ENCODE measurements around the gene TUBA1C. TPM values are rescaled to one million over a fixed set of nuclear protein-coding genes. Genes with fewer than 3 reads are reported as not detected.

TUBA1C gene
- total RNA-seq, 1 experiment from 2014 or later = 540 TPM

DNA sequence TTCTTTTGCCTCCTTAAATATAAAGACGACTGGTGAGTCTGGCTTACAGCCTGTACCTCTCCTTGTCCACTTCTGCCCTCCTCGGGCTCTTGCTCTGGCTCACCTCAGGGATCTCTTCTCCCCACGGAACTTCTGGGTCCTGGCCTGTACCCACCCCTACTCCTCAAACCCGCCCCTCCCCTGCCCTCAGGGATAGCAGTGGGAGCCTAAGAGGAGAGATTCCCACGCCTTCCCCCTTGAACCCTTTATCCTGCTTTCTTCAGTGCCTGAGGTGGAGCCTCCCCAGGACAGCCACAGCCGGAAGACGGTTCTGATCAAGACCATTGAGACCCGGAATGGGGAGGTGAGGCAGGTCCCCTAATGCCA lies 32.8 kb downstream of the TUBA1C start:
- H3K36me3 Mint-ChIP-seq = no peaks in the 10 kb centered on the region
- H3K4me1 Mint-ChIP-seq = peaks cover 26% of the 10 kb centered on the region
- ChIA-PET POLR2A (interaction anchor here (0.9 to 1.5 kb wide), 5 partner anchors 21 to 50 kb away, joined by 3 to 4 read pairs (median 3); partner anchors contain the start of gene TROAP), CTCF (interaction anchor here (0.6 to 11.7 kb wide), 44 partner anchors 12 to 443 kb away, joined by 3 to 264 read pairs (median 4); partner anchors contain the start of genes C1QL4, DNAJC22, SPATS2 and TMBIM6)
- H3K4me3 Mint-ChIP-seq = peak overlapping the region; percentile 62
- ATAC-seq (no peak), DNase-seq (ENCODE audit: low spot score) (no peak)
- no peaks in the 10 kb centered on the region for H3K9me3 Mint-ChIP-seq
- H3K27ac Mint-ChIP-seq = no peak overlapping the region
- peaks cover 87% of the 10 kb centered on the region for H3K27me3 Mint-ChIP-seq (ENCODE audit: low read depth)
- TF ChIP-seq, protein P1, sequence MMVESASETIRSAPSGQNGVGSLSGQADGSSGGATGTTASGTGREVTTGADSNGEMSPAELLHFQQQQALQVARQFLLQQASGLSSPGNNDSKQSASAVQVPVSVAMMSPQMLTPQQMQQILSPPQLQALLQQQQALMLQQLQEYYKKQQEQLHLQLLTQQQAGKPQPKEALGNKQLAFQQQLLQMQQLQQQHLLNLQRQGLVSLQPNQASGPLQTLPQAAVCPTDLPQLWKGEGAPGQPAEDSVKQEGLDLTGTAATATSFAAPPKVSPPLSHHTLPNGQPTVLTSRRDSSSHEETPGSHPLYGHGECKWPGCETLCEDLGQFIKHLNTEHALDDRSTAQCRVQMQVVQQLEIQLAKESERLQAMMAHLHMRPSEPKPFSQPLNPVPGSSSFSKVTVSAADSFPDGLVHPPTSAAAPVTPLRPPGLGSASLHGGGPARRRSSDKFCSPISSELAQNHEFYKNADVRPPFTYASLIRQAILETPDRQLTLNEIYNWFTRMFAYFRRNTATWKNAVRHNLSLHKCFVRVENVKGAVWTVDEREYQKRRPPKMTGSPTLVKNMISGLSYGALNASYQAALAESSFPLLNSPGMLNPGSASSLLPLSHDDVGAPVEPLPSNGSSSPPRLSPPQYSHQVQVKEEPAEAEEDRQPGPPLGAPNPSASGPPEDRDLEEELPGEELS (CRISPR knock-in tag; IDR thresholded peaks at IDR 0.05) = no peak
- no peak for TF ChIP-seq HMGA2 (CRISPR knock-in tag; IDR thresholded peaks at IDR 0.05)

DNA sequence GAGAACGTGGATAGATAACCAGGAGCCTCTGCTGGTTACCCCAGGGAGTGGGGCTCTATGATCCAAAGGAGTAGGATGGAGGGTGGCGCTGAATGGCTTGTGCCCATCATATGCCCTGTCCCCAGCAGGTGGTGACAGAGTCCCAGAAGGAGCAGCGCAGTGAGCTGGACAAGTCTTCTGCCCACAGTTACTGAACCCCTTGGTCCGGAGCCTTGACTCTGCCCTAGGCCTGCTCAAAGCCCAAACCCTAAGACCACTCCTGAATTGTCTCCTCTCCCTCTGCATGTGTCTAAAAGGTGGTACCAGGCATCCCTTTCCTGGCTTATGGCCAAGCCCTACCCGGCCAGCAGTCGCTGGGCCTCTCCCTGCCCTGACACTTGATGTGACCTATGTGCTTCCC lies 33.3 kb downstream of the TUBA1C start:
- Mint-ChIP-seq H3K4me3 (peak overlapping the region; percentile 62; the same call in 1 of the 2 replicates), H3K9me3 (no peaks in the 10 kb centered on the region), H3K4me1 (peaks cover 22% of the 10 kb centered on the region), H3K36me3 (no peaks in the 10 kb centered on the region), H3K27ac (no peak overlapping the region), H3K27me3 (ENCODE audit: low read depth) (peaks cover 87% of the 10 kb centered on the region)
- no peak for TF ChIP-seq IRF1 (CRISPR knock-in tag; IDR thresholded peaks at IDR 0.05)
- TF ChIP-seq FOXJ3 (CRISPR knock-in tag; IDR thresholded peaks at IDR 0.05; ENCODE audit: borderline replicate concordance) = no peak
- no peak for TF ChIP-seq STAT6 (CRISPR knock-in tag; conservative IDR thresholded peaks at IDR 0.05; ENCODE audit: low read depth)
- TF ChIP-seq FOXP1 (CRISPR knock-in tag; IDR thresholded peaks at IDR 0.05; ENCODE audit: borderline replicate concordance) = no peak
- TF ChIP-seq GABPB1 (CRISPR knock-in tag; IDR thresholded peaks at IDR 0.05) = no peak
- TF ChIP-seq, protein P2, sequence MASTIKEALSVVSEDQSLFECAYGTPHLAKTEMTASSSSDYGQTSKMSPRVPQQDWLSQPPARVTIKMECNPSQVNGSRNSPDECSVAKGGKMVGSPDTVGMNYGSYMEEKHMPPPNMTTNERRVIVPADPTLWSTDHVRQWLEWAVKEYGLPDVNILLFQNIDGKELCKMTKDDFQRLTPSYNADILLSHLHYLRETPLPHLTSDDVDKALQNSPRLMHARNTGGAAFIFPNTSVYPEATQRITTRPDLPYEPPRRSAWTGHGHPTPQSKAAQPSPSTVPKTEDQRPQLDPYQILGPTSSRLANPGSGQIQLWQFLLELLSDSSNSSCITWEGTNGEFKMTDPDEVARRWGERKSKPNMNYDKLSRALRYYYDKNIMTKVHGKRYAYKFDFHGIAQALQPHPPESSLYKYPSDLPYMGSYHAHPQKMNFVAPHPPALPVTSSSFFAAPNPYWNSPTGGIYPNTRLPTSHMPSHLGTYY (CRISPR knock-in tag; IDR thresholded peaks at IDR 0.05) = no peak
- no peak for TF ChIP-seq TP53 (CRISPR knock-in tag; IDR thresholded peaks at IDR 0.05)
- TF ChIP-seq, protein P3, sequence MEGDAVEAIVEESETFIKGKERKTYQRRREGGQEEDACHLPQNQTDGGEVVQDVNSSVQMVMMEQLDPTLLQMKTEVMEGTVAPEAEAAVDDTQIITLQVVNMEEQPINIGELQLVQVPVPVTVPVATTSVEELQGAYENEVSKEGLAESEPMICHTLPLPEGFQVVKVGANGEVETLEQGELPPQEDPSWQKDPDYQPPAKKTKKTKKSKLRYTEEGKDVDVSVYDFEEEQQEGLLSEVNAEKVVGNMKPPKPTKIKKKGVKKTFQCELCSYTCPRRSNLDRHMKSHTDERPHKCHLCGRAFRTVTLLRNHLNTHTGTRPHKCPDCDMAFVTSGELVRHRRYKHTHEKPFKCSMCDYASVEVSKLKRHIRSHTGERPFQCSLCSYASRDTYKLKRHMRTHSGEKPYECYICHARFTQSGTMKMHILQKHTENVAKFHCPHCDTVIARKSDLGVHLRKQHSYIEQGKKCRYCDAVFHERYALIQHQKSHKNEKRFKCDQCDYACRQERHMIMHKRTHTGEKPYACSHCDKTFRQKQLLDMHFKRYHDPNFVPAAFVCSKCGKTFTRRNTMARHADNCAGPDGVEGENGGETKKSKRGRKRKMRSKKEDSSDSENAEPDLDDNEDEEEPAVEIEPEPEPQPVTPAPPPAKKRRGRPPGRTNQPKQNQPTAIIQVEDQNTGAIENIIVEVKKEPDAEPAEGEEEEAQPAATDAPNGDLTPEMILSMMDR (IDR thresholded peaks at IDR 0.05) = no peak
- no peak for TF ChIP-seq SMAD3 (CRISPR knock-in tag; IDR thresholded peaks at IDR 0.05; ENCODE audit: borderline replicate concordance)
- no peak for TF ChIP-seq CREB1 (CRISPR knock-in tag; IDR thresholded peaks at IDR 0.05)
- no peak for TF ChIP-seq SP1 (CRISPR knock-in tag; conservative IDR thresholded peaks at IDR 0.05)
- ATAC-seq (no peak), DNase-seq (ENCODE audit: low spot score) (no peak)
- ChIA-PET CTCF (interaction anchor here (0.7 to 1.9 kb wide), 5 partner anchors 25 to 282 kb away, joined by 3 to 11 read pairs (median 4); partner anchors contain the start of gene TROAP), POLR2A (no interaction called here)

- Mint-ChIP-seq H3K36me3 (no peaks in the 10 kb centered on the region), H3K27ac (no peak overlapping the region), H3K4me1 (0 out of 2 replicates have a peak, but pooled peaks cover 6% of the 10 kb centered on the region), H3K4me3 (no peak overlapping the region), H3K9me3 (no peaks in the 10 kb centered on the region), H3K27me3 (ENCODE audit: low read depth) (peaks cover 81% of the 10 kb centered on the region)
- DNase-seq (ENCODE audit: low spot score) (no peak), ATAC-seq (no peak)
- POLR2A ChIA-PET = no interaction called here
- CTCF ChIA-PET = interaction anchor here (1.0 to 4.3 kb wide), 2 partner anchors 9 to 46 kb away, joined by 4 to 18 read pairs; partner anchors contain the start of gene DNAJC22
- TF ChIP-seq PRRX2 (CRISPR knock-in tag; IDR thresholded peaks at IDR 0.05) = no peak
- no peak for TF ChIP-seq ZNF121 (CRISPR knock-in tag; IDR thresholded peaks at IDR 0.05)
- no peak for TF ChIP-seq ZNF416 (CRISPR knock-in tag; IDR thresholded peaks at IDR 0.05)
- no peak for TF ChIP-seq GRHL2 (CRISPR knock-in tag; IDR thresholded peaks at IDR 0.05; ENCODE audit: insufficient replicate concordance, severe bottlenecking)
- TF ChIP-seq, protein P4, sequence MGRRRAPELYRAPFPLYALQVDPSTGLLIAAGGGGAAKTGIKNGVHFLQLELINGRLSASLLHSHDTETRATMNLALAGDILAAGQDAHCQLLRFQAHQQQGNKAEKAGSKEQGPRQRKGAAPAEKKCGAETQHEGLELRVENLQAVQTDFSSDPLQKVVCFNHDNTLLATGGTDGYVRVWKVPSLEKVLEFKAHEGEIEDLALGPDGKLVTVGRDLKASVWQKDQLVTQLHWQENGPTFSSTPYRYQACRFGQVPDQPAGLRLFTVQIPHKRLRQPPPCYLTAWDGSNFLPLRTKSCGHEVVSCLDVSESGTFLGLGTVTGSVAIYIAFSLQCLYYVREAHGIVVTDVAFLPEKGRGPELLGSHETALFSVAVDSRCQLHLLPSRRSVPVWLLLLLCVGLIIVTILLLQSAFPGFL (CRISPR knock-in tag; IDR thresholded peaks at IDR 0.05; ENCODE audit: borderline replicate concordance) = no peak
- TF ChIP-seq SP1 (CRISPR knock-in tag; conservative IDR thresholded peaks at IDR 0.05) = no peak
- no peak for TF ChIP-seq ZNF423 (CRISPR knock-in tag; IDR thresholded peaks at IDR 0.05)
- TF ChIP-seq, protein P5, sequence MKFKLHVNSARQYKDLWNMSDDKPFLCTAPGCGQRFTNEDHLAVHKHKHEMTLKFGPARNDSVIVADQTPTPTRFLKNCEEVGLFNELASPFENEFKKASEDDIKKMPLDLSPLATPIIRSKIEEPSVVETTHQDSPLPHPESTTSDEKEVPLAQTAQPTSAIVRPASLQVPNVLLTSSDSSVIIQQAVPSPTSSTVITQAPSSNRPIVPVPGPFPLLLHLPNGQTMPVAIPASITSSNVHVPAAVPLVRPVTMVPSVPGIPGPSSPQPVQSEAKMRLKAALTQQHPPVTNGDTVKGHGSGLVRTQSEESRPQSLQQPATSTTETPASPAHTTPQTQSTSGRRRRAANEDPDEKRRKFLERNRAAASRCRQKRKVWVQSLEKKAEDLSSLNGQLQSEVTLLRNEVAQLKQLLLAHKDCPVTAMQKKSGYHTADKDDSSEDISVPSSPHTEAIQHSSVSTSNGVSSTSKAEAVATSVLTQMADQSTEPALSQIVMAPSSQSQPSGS (CRISPR knock-in tag; IDR thresholded peaks at IDR 0.05; ENCODE audit: borderline replicate concordance, low read depth) = no peak
- no peak for TF ChIP-seq CBFB (CRISPR knock-in tag; IDR thresholded peaks at IDR 0.05; ENCODE audit: low read depth)
Observed at GRCh38 chr12:49301760-49302159, 36.9 kb downstream of the TUBA1C start.

Data from WTC11 (cell line).